WTC11 (cell line): ENCODE measurements around the gene KCNIP4.

ENCODE experiments used
- CREB1 ChIP-seq: sonication (generic); formaldehyde crosslinking; IDR thresholded peaks from 2 replicates; pipeline ENCODE4 v1.8.0; 2023; ENCODE audit warnings: mild to moderate bottlenecking, missing genetic modification reagents
- CTCF ChIP-seq: fragments of 200-600 bp; IDR thresholded peaks from 2 replicates; pipeline ENCODE4 v1.8.0; 2022; ENCODE audit warnings: antibody characterized with exemption
- ETV6 ChIP-seq: sonication (generic); formaldehyde crosslinking; IDR thresholded peaks from 2 replicates; pipeline ENCODE4 v1.8.1; 2022; ENCODE audit warnings: mild to moderate bottlenecking, missing genetic modification reagents
- SOX15 ChIP-seq: fragments of 250-450 bp; sonication (Bioruptor Pico); IDR thresholded peaks from 2 replicates; pipeline ENCODE4 v1.9.0; 2021; ENCODE audit warnings: mild to moderate bottlenecking
- SP1 ChIP-seq: sonication (generic); formaldehyde crosslinking; conservative IDR thresholded peaks from 2 replicates; pipeline ENCODE4 v1.8.1; 2022; ENCODE audit warnings: missing genetic modification reagents
- ZBTB43 ChIP-seq: sonication (generic); formaldehyde crosslinking; IDR thresholded peaks from 2 replicates; pipeline ENCODE4 v1.8.1; 2023; ENCODE audit warnings: mild to moderate bottlenecking, missing genetic modification reagents
- TF ChIP-seq, protein P1 (sequence below): sonication (generic); formaldehyde crosslinking; IDR thresholded peaks from 2 replicates; pipeline ENCODE4 v1.8.0; 2022; ENCODE audit warnings: mild to moderate bottlenecking, missing genetic modification reagents

DNA sequence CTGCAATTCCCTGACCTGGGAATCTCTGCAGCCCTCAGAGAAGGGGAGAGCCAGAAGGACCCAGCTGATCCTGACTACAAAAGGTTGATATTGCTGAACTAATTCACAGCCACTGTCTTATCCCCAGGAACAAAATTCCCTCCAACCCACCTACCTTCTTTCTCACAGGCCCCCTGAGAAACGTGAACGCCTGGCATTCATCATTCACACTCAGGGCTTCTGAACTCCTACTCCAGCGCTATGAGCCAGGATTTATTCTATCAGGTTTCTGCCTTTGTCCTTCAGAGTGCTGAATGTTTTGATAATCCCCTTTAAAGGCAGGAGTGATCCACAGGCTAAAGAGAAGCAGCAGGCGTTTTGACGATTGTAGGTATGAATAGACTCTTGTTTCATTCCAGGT lies 76.5 kb downstream of the KCNIP4 start:
- TF ChIP-seq CTCF (no peak), CREB1 (CRISPR knock-in tag) (no peak), SOX15 (CRISPR knock-in tag) (no peak), ETV6 (CRISPR knock-in tag) (no peak), SP1 (CRISPR knock-in tag) (no peak), ZBTB43 (CRISPR knock-in tag) (no peak)
- TF ChIP-seq, protein P1, sequence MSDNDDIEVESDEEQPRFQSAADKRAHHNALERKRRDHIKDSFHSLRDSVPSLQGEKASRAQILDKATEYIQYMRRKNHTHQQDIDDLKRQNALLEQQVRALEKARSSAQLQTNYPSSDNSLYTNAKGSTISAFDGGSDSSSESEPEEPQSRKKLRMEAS, result no peak
